Fibroblast of lung (primary cell): ENCODE measurements around the gene MRPL24. TPM values are rescaled to one million over a fixed set of nuclear protein-coding genes. Genes with fewer than 3 reads are reported as not detected.
A peak's percentile ranks its signal among the peaks of the same experiment; 100 is the strongest.

ENCODE experiments used
- DNase-seq, 2 donors: peaks; one replicate each; pipeline versions ENCODE4 v3.0.0 to v3.0.0-alpha.2; 2010; ENCODE audit warnings: low read depth in 2 of 2
- H2AFZ ChIP-seq: 2 replicates; pipeline ENCODE4 v1.5.1; 2012; ENCODE audit warnings: low read length, control low read depth, inconsistent platforms
- H3K27ac ChIP-seq: 2 replicates; pipeline ENCODE4 v1.5.1; 2011; ENCODE audit warnings: low read length, control low read depth; ENCODE audit not compliant: insufficient read depth
- H3K27me3 ChIP-seq: 2 replicates; pipeline ENCODE4 v1.5.1; 2011; ENCODE audit warnings: mild to moderate bottlenecking, low read length; ENCODE audit not compliant: control insufficient read depth, insufficient read depth
- H3K36me3 ChIP-seq: 2 replicates; pipeline ENCODE4 v1.5.1; 2011; ENCODE audit warnings: low read length; ENCODE audit not compliant: control insufficient read depth, insufficient read depth
- H3K4me1 ChIP-seq: 2 replicates; pipeline ENCODE4 v1.5.1; 2011; ENCODE audit warnings: low read length; ENCODE audit not compliant: control insufficient read depth, insufficient read depth; ENCODE audit errors: extremely low read depth
- H3K4me2 ChIP-seq: 2 replicates; pipeline ENCODE4 v1.5.1; 2011; ENCODE audit warnings: low read length, control low read depth; ENCODE audit not compliant: insufficient read depth; ENCODE audit errors: extremely low read depth
- H3K4me3 ChIP-seq, 4 experiments: fragments of 200-600 bp in 1 of 4; sonication (generic) in 1 of 4; replicated peaks in 1 of 4; 2 replicates each; pipeline ENCODE4 v1.5.1; 2011 to 2016; ENCODE audit warnings: low read length in 4 of 4, low read depth in 3 of 4, mild to moderate bottlenecking in 3 of 4, control low read depth in 2 of 4, inconsistent platforms in 1 of 4, mixed read lengths in 1 of 4; ENCODE audit not compliant: insufficient read depth in 1 of 4; ENCODE audit errors: control extremely low read depth in 1 of 4
- H3K79me2 ChIP-seq: 2 replicates; pipeline ENCODE4 v1.5.1; 2012; ENCODE audit warnings: mild to moderate bottlenecking, low read length, inconsistent platforms; ENCODE audit not compliant: control insufficient read depth, insufficient read depth
- H3K9ac ChIP-seq: 2 replicates; pipeline ENCODE4 v1.5.1; 2011; ENCODE audit warnings: mild to moderate bottlenecking, low read length, control low read depth; ENCODE audit not compliant: insufficient read depth
- H3K9me3 ChIP-seq: 2 replicates; pipeline ENCODE4 v1.5.1; 2012; ENCODE audit warnings: low read depth, low read length; ENCODE audit not compliant: control insufficient read depth, insufficient read depth
- H4K20me1 ChIP-seq: 2 replicates; pipeline ENCODE4 v1.5.1; 2011; ENCODE audit warnings: low read length; ENCODE audit not compliant: control insufficient read depth, insufficient read depth; ENCODE audit errors: extremely low read depth
- CTCF ChIP-seq, 2 donors: IDR thresholded peaks in 1 of 2; conservative IDR thresholded peaks in 1 of 2; 1 replicate in 1 of 2; 2 replicates in 1 of 2; pipeline ENCODE4 v1.5.1; 2011 to 2012; ENCODE audit warnings: low read length in 2 of 2, control low read depth in 1 of 2, inconsistent platforms in 1 of 2, low read depth in 1 of 2, mild to moderate bottlenecking in 1 of 2
- EZH2 ChIP-seq: IDR thresholded peaks from 2 replicates; pipeline ENCODE4 v1.5.1; 2012; ENCODE audit warnings: low read length, control low read depth, mild to moderate bottlenecking; ENCODE audit errors: missing control alignments
- polyA plus RNA-seq, 2 donors: library from polyadenylated mRNA; depleted of rRNA in 1 of 2; stranded (reverse) in 1 of 2; unstranded in 1 of 2; fragments of >200 nt; gene quantifications; 2 replicates each; pipeline ENCODE4 v1.2.1, GENCODE V29; 2011 to 2012; ENCODE audit warnings: missing spikeins in 1 of 2
- total RNA-seq: library from RNA; depleted of rRNA; stranded (reverse); fragments of >200 nt; gene quantifications from 2 replicates; pipeline ENCODE4 v1.2.1, GENCODE V29; 2014

The MRPL24 gene
- total and polyA plus RNA-seq, 2 donors (not counting 1 experiment from before 2014, with no cell fraction given) = 58.8 to 67.2 TPM

GRCh38 chr1:156733989-156734584 is 6.8 kb downstream of the MRPL24 start:
- peaks cover 2% of the 10 kb centered on the region for H3K4me1 ChIP-seq
- H3K27ac ChIP-seq = no peak overlapping the region
- H4K20me1 ChIP-seq = no peaks in the 10 kb centered on the region
- DNase-seq = no peak
- H3K36me3 ChIP-seq = peaks cover 10% of the 10 kb centered on the region
- H3K27me3 ChIP-seq = no peaks in the 10 kb centered on the region
- no peaks in the 10 kb centered on the region for H3K9me3 ChIP-seq
- H2AFZ ChIP-seq = no peak overlapping the region
- TF ChIP-seq EZH2 = no peak
- TF ChIP-seq CTCF (conservative IDR thresholded peaks at IDR 0.05 in 1 of 2, IDR thresholded peaks at IDR 0.05 in 1 of 2; ENCODE audit: low read depth in 1 of 2, low read length in 2 of 2) = no peak
- no peak overlapping the region for H3K4me2 ChIP-seq
- H3K9ac ChIP-seq = no peak overlapping the region
- H3K79me2 ChIP-seq = peaks cover 4% of the 10 kb centered on the region
- no peak overlapping the region for H3K4me3 ChIP-seq

GRCh38 chr1:156728599-156729462 is 12.1 kb downstream of the MRPL24 start, which contains the start of gene ISG20L2:
TSS of gene ISG20L2 (minus strand) at chr1:156728766. CDS start at chr1:156727652, 1,114 bp downstream.
- Histone ChIP-seq H3K79me2 (peaks cover 49% of the 10 kb centered on the region), H3K27me3 (no peaks in the 10 kb centered on the region), H3K36me3 (peaks cover 7% of the 10 kb centered on the region), H3K9me3 (no peaks in the 10 kb centered on the region), H3K27ac (peak within 1 kb of the TSS; percentile 100), H3K4me3 (peak within 1 kb of the TSS; percentile 84 to 100 (median 94)), H2AFZ (peak within 1 kb of the TSS; percentile 86), H4K20me1 (no peaks in the 10 kb centered on the region), H3K9ac (peak within 1 kb of the TSS; percentile 99), H3K4me2 (peak within 1 kb of the TSS; percentile 97), H3K4me1 (peaks cover 24% of the 10 kb centered on the region)
- DNase-seq = peak; percentile 99
- no peak for TF ChIP-seq CTCF (conservative IDR thresholded peaks at IDR 0.05 in 1 of 2, IDR thresholded peaks at IDR 0.05 in 1 of 2; ENCODE audit: low read depth in 1 of 2, low read length in 2 of 2)
- no peak for TF ChIP-seq EZH2

- Histone ChIP-seq H3K4me1 (peaks cover 24% of the 10 kb centered on the region), H2AFZ (peak within 1 kb of the TSS; percentile 86), H3K4me3 (peak within 1 kb of the TSS; percentile 84 to 100 (median 94)), H4K20me1 (no peaks in the 10 kb centered on the region), H3K36me3 (peaks cover 12% of the 10 kb centered on the region), H3K9me3 (no peaks in the 10 kb centered on the region), H3K79me2 (peaks cover 57% of the 10 kb centered on the region), H3K9ac (peak within 1 kb of the TSS; percentile 99), H3K4me2 (peak within 1 kb of the TSS; percentile 97), H3K27ac (peak within 1 kb of the TSS; percentile 100), H3K27me3 (no peaks in the 10 kb centered on the region)
- peak; percentile 77 to 78 for DNase-seq
- no peak for TF ChIP-seq EZH2
- no peak for TF ChIP-seq CTCF (conservative IDR thresholded peaks at IDR 0.05 in 1 of 2, IDR thresholded peaks at IDR 0.05 in 1 of 2; ENCODE audit: low read depth in 1 of 2, low read length in 2 of 2)
Observed at GRCh38 chr1:156727926-156728598, 12.8 kb downstream of the MRPL24 start, which contains the start of gene METTL25B. TSS of gene METTL25B (plus strand) at chr1:156728469. CDS start at chr1:156729105, 636 bp downstream.
